K562 (cell line): ENCODE results near the gene APBB2. TPM values are rescaled to one million over a fixed set of nuclear protein-coding genes. Genes with fewer than 3 reads are reported as not detected.

Experiments used
- C11orf30 ChIP-seq: fragments of 450-650 bp; IDR thresholded peaks from 2 replicates; pipeline ENCODE4 v1.6.1; 2016; ENCODE audit warnings: low read depth, mild to moderate bottlenecking
- CTBP1 ChIP-seq: fragments of 450-650 bp; IDR thresholded peaks from 2 replicates; pipeline ENCODE4 v1.6.1; 2016; ENCODE audit warnings: borderline replicate concordance
- ESRRA ChIP-seq: fragments of 450-650 bp; IDR thresholded peaks from 2 replicates; pipeline ENCODE4 v1.6.1; 2014; ENCODE audit warnings: low read depth, mild to moderate bottlenecking, moderate library complexity, borderline replicate concordance
- FIP1L1 ChIP-seq: fragments of 200-400 bp; formaldehyde crosslinking; IDR thresholded peaks from 2 replicates; pipeline ENCODE4 v1.6.1; 2018; ENCODE audit warnings: mild to moderate bottlenecking, low read depth, low read length; ENCODE audit not compliant: poor library complexity, severe bottlenecking
- FOXP1 ChIP-seq: sonication (generic); formaldehyde crosslinking; IDR thresholded peaks from 2 replicates; pipeline ENCODE4 v1.8.0; 2022; ENCODE audit warnings: mild to moderate bottlenecking, missing genetic modification reagents
- L3MBTL2 ChIP-seq: fragments of 450-650 bp; IDR thresholded peaks from 2 replicates; pipeline ENCODE4 v1.6.1; 2016; ENCODE audit warnings: mild to moderate bottlenecking, moderate library complexity
- TEAD4 ChIP-seq, 2 experiments: sonication (generic) in 1 of 2; formaldehyde crosslinking in 1 of 2; IDR thresholded peaks; 2 replicates each; pipeline versions ENCODE4 v1.6.1 to v1.8.0; 2012 to 2022; ENCODE audit warnings: borderline replicate concordance in 1 of 2, inconsistent platforms in 1 of 2, low read length in 1 of 2, mild to moderate bottlenecking in 1 of 2, missing genetic modification reagents in 1 of 2
- polyA plus RNA-seq, 8 experiments: library from polyadenylated mRNA; depleted of rRNA in 4 of 8; stranded (reverse) in 5 of 8; unstranded in 3 of 8; fragments of >200 nt; fragmentation: Nextera tagmentation in 2 of 8; fragmentation: Illumina TruSeq in 1 of 8; extraction: Ambion mirVana in 2 of 8; extraction: Trizol in 1 of 8; gene quantifications; 2 replicates each; pipeline versions ENCODE4 v1.2.1 to v1.2.3, GENCODE V29; 2011 to 2014; ENCODE audit warnings: inconsistent platforms in 1 of 8, missing spikeins in 1 of 8
- small RNA-seq: library from RNA; depleted of rRNA; stranded (forward); fragments of <200 nt; gene quantifications from one replicate; pipeline ENCODE3, GENCODE V24; 2014
- total RNA-seq, 7 experiments: library from RNA; depleted of rRNA in 6 of 7; stranded (reverse); fragments of >200 nt in 6 of 7; fragmentation: Illumina TruSeq in 2 of 7; extraction: Trizol in 2 of 7; gene quantifications; 2 replicates each; pipeline versions ENCODE4 v1.2.1 to v1.2.3, GENCODE V29; 2011 to 2021; ENCODE audit warnings: low replicate concordance in 1 of 7
- TF ChIP-seq, protein P1 (sequence below): fragments of 450-650 bp; formaldehyde crosslinking; IDR thresholded peaks from 2 replicates; pipeline ENCODE4 v1.4.0; 2020; ENCODE audit warnings: mild to moderate bottlenecking, moderate library complexity
- TF ChIP-seq, protein P2 (sequence below): fragments of 450-650 bp; formaldehyde crosslinking; IDR thresholded peaks from 2 replicates; pipeline ENCODE4 v1.4.0; 2022; ENCODE audit warnings: mild to moderate bottlenecking, moderate library complexity

Gene APBB2
- total and polyA plus RNA-seq, 9 of the 15 experiments (the other 6 are each of a cell fraction or from before 2014, with no cell fraction given) = 0.08 to 2.1 (median 1.4) TPM

DNA sequence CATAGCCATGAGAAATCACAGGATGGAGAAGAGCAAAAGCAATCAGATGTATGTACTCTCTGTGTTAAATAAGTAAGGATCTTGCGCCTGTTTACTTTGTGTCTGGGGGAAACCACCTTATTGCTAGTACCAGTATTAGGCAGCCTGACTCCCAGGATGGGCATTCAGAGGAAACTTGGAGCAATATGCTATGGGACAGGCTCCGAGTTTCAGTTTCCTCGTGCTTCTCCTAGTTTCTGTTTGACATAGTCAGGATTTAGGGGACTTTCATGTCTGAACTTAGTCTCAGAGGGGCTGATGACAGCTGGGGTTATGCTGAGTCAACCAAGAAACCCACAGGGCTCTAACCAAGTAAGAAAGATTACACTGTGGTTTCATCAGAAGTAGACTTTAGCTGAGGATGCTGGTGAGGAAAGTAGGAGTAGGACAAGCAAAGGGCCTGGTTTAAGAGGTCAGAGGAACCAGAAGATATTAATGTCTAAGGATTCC is 451.1 kb downstream of the APBB2 start (continued):
- TF ChIP-seq CTBP1 = peak; percentile 31; the same call in 1 of the 2 replicates
- TF ChIP-seq L3MBTL2 = peak; percentile 67
- TF ChIP-seq TEAD4 (IDR thresholded peaks at IDR 0.05; ENCODE audit: low read length) = peak; percentile 28; the same call in 1 of the 2 replicates
- no peak for TF ChIP-seq TEAD4 (CRISPR knock-in tag; IDR thresholded peaks at IDR 0.05; ENCODE audit: borderline replicate concordance)
- no peak for TF ChIP-seq FIP1L1
- TF ChIP-seq FOXP1 (CRISPR knock-in tag) = no peak
- TF ChIP-seq, protein P1, sequence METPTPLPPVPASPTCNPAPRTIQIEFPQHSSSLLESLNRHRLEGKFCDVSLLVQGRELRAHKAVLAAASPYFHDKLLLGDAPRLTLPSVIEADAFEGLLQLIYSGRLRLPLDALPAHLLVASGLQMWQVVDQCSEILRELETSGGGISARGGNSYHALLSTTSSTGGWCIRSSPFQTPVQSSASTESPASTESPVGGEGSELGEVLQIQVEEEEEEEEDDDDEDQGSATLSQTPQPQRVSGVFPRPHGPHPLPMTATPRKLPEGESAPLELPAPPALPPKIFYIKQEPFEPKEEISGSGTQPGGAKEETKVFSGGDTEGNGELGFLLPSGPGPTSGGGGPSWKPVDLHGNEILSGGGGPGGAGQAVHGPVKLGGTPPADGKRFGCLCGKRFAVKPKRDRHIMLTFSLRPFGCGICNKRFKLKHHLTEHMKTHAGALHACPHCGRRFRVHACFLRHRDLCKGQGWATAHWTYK (CRISPR knock-in tag) = 0 out of 2 replicates have a peak, but pooled peaks have one; percentile 1
- peak; percentile 72; the same call in 1 of the 2 replicates for TF ChIP-seq C11orf30
- TF ChIP-seq, protein P2, sequence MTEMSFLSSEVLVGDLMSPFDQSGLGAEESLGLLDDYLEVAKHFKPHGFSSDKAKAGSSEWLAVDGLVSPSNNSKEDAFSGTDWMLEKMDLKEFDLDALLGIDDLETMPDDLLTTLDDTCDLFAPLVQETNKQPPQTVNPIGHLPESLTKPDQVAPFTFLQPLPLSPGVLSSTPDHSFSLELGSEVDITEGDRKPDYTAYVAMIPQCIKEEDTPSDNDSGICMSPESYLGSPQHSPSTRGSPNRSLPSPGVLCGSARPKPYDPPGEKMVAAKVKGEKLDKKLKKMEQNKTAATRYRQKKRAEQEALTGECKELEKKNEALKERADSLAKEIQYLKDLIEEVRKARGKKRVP (CRISPR knock-in tag) = peak; percentile 91
- TF ChIP-seq ESRRA = peak; percentile 73; the same call in 1 of the 2 replicates

Small RNAs within 50 kb of the gene (small RNA-seq; reads per million reads assigned to genes)
- gene RF00019 (not detected), gene RNA5SP160 (not detected), gene RNU6-1195P (not detected), gene RNU6-836P (not detected)

Other genes starting within 250 kb of the APBB2 start
- gene UCHL1, start 42.4 kb upstream of the APBB2 start, total RNA-seq (2014; rRNA removed) = not detected in 2 replicates
- gene UCHL1, start 42.4 kb upstream of the APBB2 start, total RNA-seq (2014; rRNA removed; fragmentation: Illumina TruSeq; extraction: Trizol) = not detected in 2 replicates
- not detected in 2 replicates for gene UCHL1, start 42.4 kb upstream of the APBB2 start, total RNA-seq (2015; rRNA removed; fragmentation: Illumina TruSeq; extraction: Trizol)
- 0.42 and 0.58 TPM in 2 replicates for gene UCHL1, start 42.4 kb upstream of the APBB2 start, total RNA-seq (2021)
- not detected in 2 replicates for gene UCHL1, start 42.4 kb upstream of the APBB2 start, polyA plus RNA-seq (2011; rRNA removed)
- not detected in 2 replicates for gene UCHL1, start 42.4 kb upstream of the APBB2 start, polyA plus RNA-seq (2014; fragmentation: Illumina TruSeq; extraction: Trizol)
- gene UCHL1, start 42.4 kb upstream of the APBB2 start, polyA plus RNA-seq (2014; fragmentation: Nextera tagmentation; extraction: Ambion mirVana) = not detected
- not detected in 2 replicates for gene UCHL1, start 42.4 kb upstream of the APBB2 start, polyA plus RNA-seq (2014; rRNA removed)